ENCODE measurements around the gene SOCS2.

DNA sequence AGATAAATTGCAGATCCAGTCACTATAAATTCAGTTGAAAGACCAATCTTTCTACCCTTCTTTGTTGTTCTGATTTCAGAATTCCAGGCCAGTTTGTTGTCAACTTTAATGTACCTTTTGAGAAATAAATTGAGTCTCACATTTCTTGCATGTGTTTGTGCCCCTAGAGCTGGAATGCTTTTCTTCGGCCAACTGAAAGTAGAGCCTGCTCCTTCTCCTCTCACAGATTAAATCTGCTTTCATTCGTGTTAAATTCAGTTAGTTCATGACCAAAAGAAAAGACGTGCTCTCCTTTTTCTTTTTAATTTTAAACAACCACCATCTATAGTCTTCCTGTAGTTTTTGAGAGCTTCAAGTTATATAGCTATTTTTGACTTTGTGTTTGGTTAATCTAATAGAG, 22.9 kb downstream of the SOCS2 start:
- TF ChIP-seq, protein P1, sequence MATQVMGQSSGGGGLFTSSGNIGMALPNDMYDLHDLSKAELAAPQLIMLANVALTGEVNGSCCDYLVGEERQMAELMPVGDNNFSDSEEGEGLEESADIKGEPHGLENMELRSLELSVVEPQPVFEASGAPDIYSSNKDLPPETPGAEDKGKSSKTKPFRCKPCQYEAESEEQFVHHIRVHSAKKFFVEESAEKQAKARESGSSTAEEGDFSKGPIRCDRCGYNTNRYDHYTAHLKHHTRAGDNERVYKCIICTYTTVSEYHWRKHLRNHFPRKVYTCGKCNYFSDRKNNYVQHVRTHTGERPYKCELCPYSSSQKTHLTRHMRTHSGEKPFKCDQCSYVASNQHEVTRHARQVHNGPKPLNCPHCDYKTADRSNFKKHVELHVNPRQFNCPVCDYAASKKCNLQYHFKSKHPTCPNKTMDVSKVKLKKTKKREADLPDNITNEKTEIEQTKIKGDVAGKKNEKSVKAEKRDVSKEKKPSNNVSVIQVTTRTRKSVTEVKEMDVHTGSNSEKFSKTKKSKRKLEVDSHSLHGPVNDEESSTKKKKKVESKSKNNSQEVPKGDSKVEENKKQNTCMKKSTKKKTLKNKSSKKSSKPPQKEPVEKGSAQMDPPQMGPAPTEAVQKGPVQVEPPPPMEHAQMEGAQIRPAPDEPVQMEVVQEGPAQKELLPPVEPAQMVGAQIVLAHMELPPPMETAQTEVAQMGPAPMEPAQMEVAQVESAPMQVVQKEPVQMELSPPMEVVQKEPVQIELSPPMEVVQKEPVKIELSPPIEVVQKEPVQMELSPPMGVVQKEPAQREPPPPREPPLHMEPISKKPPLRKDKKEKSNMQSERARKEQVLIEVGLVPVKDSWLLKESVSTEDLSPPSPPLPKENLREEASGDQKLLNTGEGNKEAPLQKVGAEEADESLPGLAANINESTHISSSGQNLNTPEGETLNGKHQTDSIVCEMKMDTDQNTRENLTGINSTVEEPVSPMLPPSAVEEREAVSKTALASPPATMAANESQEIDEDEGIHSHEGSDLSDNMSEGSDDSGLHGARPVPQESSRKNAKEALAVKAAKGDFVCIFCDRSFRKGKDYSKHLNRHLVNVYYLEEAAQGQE (IDR thresholded peaks at IDR 0.05; ENCODE audit: insufficient read depth in 1 of 2, low read depth in 2 of 2, low read length in 2 of 2) = no peak
- TF ChIP-seq POLR2AphosphoS5 (IDR thresholded peaks at IDR 0.05; ENCODE audit: low read depth, low read length) (no peak), SIN3A (IDR thresholded peaks at IDR 0.05; ENCODE audit: borderline replicate concordance, insufficient read depth, low read length) (no peak)

Data from PFSK-1 (cell line).